NCI-H748 treated with DMSO at 0.1 percent for 48 hours (cell line): ENCODE data around the gene MAD1L1.

Experiments used
- DNase-seq: peaks from one replicate; lab custom pipeline; 2025; lab: John Stamatoyannopoulos, UW

Gene MAD1L1

DNA sequence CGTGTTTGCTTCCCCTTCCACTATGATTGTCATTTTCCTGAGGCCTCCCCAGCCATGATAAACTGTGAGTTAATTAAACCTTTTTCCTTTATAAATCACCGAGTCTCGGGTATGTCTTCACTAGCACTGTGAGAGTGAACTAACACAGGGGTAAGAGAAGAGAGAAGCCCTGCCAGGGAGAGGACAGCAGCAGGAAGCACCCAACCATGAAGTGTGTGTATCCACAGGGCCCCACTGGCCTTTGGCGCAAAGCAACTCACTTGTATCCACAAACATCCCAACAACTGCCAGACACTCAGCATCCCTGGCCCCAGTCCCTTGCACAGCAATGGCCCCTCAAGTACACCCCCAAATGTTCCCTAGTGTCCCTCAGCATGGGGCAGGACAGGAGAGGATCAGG, 115.1 kb downstream of the MAD1L1 start:
- no peak for DNase-seq

DNA sequence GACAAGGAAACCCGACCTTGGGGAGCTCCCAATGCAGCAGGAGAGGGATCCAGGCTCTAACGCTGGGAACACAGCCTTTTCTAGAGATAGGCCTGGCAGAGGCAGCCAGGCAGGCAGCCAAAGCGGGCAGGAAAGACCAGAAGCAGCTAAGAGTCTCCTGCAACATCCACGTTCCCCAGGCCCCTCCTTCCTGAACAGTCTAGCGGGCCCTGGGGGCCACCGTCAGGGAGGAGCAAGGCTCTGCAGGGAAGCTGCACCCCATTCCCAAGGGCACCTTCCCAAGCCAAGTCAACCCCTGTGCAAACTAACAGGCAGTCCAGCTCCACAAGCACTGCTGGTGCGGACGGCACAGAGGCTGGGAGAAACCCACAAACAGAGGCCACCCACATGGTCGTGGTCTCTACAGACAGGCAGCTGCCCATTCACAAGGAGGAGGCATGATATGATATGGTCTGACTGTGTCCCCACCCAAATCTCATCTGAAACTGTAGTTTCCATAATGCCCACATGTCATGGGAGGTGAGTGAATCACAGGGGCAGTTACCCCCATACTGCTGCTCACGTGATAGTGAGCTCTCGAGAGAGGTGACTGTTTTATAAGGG, 115.7 kb downstream of the MAD1L1 start:
- DNase-seq = no peak

DNA sequence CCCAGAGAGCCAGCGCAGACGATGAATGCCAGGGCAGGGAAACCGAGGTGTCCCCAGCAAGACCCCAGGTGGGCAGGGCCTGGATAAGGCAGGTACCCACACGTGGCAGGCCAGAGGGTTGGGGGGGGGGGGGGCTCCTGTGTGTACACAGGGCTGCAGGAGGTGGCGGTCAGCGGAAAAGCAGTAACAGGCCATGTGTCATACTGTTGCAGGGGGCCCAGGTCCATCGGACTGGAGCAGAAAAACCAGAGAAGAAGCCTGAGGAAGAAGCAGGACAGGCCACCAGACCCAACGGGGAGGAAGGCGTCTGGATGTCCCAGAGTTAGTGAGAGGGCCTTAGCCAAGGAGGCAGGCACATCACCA, 116.3 kb downstream of the MAD1L1 start:
- DNase-seq = no peak

DNA sequence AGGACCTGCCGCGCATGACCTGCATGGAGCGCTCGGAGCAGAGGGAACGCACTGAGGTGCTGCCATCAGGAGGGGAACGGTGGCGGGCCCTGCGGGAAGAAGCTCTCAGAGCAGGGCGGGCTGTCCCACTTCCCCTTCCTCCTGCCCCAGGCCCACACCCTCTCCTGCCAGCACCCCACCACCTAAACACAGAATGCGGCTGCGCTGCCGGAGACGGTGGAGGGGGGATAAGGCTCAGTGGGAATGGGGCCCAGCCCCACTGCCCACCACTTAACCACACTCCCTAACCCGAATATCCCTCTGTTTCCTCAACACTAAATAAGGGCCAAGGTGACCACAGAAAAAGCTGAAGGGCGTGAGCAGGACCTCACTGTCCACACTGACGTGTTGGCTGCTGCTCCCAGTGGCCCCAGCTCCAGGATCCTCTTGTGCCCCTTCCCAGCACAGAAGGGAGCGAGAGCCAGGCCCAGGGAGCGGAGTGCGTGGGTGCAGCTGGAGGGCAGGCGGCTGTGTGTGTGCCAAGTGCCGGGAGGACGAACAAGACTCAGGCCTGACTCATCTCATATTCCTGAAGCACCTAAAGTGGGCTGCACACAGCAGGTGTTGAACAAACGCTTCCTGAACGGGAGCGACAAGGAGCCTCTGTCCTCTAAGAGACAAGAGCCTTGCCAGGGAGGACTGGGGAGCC, 116.8 kb downstream of the MAD1L1 start:
- no peak for DNase-seq

DNA sequence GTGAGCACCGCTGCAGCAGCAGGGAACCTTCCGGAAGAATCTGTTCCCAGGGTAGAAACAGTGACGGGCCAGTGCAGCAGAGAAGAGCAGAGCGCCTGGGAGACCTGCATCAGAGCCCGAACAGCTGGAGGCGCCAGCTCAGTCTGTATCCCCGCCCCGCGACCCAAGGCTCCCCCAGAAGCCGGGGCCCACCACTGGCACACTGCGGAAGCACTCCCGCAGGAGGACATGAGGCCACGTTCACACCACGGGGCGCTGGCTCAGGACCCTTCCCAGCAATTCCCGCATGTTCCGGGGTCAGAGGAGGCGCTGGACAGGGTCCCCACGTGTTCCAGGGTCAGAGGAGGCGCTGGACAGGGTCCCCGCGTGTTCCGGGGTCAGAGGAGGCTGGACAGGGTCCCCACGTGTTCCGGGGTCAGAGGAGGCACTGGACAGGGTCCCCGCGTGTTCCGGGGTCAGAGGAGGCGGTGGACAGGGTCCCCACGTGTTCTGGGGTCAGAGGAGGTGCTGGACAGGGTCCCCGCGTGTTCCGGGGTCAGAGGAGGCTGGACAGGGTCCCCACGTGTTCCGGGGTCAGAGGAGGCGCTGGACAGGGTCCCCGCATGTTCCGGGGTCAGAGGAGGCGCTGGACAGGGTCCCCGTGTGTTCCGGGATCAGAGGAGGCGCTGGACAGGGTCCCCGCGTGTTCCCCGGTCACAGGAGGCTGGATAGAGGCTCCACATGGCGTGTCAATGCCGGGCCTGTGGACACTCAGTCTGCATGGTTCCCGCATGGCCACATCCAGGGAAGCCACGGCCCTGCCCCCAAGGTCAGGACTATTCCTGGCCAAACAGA, 117.6 kb downstream of the MAD1L1 start:
- DNase-seq = no peak

DNA sequence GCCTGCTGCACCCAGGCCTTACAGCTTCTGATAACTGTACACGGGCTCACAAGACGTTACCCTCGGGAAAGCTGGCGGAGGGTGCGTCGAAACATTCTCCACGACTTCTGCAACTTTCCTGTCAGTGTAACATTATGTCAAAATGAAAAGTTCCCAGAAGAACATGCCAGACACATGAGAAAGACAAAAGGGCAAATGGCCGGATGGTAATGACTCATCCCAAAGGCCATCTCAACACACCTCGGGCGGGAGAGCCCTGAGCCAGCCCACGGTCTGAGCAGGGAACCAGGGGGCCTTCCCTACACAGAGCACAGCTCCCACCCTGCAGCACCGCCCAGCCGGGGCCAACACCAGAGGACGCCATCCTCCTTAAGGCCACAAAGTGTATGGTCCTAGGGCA, 118.7 kb downstream of the MAD1L1 start:
- no peak for DNase-seq

DNA sequence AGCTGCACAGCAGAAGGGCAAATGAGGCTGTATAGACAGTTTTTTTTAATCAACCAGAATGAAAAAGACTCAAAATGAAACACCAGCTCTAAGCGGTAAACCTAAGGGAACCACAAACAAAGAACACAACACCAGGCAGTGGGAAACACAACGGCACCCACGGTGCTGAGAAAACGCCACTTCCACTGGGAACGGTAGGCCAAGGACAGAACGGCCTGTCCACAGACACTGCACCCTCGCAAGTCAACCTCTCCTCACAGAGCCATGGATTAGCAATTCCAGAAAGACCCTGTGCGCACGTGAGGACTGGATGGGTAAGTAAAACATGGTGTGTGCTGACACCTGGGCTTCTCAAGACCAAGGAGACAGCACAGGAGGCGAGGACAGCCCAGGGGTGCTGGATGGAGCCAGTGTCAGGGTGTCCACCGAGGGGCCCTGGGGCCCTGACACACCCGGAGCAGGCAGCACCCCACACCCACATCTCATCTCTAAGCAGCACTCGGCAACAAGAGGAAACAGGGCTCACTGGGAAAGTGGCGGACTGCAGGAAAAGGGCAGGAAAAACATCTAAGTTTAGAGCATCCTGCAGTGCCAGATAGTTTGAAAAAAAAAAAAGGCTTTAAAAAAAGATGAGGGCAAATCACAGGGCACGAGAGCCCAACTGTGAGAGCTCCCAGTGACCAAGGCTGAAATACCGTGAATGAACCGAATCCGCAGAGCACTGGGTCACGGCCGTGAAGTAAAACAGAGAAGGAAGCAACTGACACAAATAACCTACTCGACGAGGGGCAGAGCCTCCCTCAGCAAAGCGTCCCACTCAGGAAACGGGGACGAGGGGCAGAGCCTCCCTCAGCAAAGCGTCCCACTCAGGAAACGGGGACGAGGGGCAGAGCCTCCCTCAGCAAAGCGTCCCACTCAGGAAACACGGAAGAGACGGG, 120.2 kb downstream of the MAD1L1 start:
- DNase-seq = no peak

DNA sequence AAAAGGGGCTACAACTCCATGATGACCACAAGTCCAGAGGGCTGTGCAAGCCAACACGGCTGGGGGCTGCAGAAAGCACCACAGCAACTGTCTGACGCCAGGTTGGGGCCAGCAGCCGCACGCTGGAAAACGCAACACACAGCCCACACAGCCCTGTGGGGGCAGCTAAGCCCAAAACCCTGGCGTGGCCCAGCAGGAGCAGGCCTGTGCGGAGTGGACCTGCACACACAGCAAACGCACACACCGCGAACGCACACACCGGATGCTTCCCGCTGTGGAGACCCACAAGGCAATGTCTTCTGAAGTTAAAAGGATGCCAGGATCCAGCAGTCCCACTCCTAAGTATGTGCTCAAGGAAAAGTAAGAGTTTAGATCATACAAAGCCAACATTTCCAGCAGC, 121.2 kb downstream of the MAD1L1 start:
- no peak for DNase-seq

DNA sequence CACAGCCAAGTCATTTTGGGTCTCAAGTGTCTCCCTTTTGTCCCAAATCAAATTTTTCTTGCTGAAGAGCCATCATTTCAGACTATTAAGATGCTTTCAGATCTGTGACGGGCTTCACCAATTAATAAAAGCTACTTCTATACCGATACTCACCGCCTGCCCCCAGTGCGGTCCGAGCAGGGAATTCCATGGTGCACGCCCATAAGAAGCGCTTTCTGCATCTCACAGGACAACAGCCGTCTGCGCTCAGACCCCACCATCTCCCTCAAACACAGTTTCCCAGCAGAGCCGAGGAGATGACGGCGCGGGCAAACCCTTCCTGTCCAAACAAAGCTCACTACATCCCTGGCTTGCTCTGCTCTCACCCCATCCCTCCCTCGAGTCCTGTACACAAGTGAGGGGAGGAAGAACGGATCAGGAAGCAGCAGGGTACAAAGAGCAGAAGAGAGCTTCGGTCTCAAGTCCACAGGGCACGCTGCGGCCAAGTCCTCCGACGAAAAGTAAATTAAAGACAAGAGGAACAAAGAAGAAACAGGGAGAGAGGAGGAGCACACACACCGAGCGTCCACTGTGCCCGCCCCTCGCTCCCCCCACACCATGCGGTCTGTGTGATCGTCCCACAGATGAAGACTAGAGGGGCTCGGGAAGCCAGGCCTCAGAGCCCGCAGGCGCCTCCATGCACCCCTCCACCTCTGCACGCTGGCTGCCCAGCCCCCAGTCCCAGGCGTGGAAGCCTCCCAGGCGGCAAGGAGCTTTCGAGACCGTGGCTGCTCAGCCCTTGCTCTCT, 121.9 kb downstream of the MAD1L1 start:
- no peak for DNase-seq

DNA sequence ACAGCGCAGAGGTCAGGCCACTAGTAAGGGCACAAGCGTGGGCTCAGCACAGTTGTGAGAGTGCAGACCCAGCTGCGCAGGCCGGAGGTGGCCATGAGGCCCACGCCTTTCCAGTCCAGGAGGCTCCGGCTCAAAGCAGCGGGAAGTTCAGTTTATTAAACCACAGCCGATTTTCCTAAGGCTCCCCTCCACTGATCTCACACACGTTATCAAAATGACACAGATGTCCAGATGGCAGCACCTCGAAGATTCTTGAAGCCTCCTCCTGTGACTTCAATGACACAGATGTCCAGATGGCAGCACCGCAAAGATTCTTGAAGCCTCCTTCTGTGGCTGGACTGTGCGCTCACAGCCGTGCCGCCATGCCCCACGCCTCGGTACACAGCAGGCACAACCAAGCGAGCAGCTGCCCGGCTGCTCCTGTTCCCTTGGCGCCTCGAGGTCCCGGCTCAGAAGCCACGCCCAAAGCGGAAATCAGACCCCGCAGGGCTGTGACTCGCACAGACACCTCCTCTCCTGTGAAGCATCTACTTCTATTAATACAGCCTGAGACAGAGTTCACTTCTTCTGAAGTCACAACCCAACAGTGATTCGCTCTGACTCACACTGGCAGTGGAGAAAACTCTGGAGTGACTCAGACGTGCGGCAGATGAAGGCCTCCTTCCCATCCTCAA, 122.7 kb downstream of the MAD1L1 start:
- no peak for DNase-seq

DNA sequence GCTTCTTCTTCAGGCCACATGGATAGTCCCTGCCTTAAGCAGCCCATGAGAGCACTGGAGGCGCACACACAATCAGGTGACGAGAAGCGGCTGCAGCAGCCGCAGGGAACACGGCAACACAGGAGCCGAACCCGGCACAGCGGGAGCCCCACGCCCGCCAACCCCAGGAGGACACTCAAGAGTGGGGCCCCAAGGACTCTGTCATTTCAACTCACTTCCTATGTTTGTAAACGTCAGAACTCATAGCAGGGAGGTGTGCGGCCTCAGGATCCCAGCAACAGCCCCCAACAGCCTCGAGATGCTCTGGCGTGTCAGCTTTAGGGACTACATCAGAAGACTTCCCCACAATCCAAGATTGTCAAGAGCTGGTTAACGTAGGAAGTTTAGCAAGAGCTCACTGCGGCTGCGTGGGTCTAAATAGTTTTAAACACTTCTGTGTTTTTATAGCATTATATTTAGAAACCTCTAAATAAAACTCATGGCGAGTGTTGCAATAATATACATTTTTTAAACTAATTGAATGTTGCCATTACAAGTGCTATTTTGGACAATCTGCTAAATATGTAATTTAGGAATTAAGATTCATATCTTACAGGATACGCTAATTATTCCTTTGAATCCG, 123.4 kb downstream of the MAD1L1 start:
- no peak for DNase-seq

DNA sequence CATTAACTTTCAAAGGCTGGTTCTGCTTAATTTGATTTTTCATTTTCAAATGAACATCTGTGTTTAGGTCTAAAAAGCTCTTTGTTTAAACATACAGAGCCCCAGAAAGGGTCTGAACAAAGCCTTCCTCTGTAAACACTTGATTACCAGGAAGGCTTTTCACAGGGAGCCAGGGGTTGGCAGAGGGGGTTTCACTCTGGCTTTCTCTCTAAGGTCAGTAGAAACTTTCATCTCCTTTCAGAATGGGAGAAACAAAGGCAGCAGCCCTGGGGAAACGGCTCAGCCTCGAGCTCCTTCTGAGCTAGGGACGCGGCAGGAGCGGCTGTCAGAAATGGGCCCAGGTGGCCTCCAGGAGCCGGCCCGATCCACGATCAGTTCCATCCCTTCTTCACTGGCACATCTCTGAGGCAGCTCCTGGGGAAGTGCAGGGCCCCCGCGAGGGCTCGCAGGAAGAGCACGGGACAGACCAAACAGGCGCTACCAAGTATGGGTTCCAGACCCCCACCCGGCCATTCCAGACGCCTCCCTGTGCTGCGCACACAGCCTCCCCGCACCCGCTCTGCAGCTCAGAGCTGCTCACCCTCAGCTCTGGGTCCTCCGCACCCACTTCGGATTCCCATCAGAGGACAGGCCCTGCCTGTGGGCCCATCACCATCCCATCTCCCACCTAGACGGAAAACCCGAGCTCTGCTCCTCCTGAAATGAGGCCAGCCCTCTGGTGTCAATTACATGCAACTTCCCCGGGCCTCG, 124.1 kb downstream of the MAD1L1 start:
- DNase-seq = peak; percentile 69

DNA sequence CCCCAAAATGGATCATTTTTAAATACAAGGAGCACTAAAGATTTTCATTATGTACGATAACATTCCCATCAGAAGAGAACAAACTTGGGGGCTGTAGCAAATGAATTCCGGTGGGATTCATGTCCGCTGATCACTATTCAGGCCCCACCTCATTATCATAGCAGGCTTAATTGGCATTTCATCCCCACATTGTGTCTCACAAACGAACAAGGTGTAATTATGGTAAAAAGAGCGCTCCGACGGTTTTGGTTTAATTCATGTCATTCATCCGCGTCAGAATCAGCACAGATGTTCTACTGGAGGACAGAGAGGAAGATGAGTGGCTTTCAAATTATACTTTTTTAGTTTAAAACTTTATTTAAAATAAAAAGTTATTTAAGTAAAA, 124.7 kb downstream of the MAD1L1 start:
- DNase-seq = peak; percentile 69

DNA sequence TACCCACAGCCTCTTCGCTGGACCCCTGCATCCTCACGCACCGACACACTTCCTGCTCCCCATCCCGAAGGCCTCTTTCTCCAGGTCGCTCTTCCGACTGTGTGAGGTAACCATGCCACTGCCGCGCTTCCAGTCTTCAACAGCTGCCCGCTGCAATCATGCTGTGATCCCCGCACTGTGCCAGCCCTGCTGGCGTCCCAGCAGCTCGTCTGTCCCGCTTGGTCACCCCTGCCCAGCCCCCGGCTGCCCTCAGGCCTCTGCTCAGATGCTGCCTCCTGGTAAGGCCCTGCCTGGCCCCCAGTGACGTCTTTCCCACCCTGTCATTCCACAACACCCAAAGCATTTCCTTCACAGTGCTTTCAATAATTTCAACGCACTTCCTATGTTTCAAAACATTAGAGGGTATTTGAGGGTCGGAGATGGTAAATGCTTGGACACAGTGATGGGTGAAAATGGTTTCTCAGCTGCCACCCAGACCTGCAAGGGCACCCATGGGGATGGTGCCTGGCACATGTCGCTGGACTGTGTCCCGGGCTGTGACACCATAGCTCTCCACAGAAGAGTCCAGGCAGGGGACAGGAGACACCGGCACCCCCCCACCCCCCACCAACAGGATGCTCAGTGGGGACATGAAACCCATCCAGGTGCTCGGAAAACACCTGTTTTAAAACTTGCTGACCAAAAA, 125.2 kb downstream of the MAD1L1 start:
- no peak for DNase-seq

DNA sequence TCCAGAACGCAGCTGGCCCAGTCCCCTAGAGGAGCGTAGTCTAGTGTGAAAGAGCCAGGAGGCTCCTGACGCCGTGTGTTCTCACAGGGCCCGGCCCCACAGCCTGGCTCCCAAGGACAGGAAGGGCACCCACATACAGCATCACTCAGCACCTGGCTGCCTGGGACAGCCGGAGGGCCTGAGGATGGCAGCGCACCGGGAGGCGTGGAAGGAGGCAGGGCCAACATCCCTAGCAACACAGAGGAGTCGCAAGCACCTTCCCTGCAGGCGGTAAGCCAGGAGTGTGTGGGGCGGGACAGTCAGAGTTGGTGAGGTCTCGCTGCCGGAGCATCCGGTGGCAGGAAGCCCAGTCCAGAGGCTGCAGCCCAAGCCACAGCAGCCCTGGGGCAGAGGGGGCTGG, 125.8 kb downstream of the MAD1L1 start:
- DNase-seq = no peak

DNA sequence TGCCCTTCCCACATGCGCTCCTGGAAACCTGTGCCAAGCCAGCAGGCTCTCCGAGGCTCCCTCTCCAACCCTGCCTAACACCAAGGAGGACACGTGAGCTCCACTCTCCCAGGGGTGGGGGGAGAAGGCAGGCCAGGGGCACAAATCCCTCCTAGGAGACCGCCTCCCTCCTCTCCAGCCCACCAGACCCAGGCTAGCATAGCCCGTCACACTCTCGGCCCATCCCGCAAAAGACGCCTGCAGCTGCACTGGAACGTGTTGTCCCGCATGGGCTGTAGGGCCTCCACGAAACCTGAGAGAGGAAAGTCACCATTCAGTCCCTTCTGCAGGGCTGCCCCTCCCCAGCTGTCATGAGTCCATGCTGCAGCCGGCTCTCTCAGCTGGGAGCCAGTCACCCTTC, 126.3 kb downstream of the MAD1L1 start:
- DNase-seq = no peak

DNA sequence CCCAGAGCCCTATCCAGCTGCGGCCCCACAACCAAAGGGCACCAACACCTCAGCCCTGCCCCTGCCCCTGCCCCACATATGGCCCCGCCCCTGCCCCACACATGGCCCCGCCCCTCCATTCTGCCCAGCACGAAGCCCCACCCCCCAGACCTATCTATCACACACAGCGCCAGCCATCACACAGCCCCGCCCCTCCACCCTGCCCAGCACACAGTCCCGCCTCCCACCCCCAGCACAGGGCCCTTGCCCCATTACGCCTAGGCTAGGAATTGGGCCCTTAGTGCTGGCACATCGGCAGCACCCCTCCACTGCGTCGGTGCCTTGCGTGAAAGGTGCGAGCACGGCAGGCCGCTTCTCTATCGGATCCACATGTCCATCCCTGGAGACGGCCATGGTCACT, 126.8 kb downstream of the MAD1L1 start:
- no peak for DNase-seq

DNA sequence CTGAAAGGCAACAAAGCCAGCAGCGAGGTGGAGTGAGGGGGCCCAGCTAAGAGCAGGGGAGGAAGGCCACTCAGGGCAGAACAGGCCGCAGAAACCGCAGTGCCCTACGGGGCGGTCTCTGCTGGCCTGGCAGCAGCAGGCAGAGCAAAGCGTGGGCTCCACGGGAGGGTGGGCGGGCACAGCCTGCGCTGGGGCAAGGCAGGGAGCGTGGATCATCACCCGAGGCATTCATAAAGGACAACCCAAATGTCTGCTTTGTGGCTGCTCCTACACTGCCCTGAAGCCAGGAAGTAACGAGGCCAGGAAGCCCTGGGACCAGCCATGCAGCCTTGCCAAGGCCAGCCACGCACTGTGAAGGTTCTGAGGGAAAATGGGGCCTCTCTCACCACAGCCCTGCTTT, 127.5 kb downstream of the MAD1L1 start:
- no peak for DNase-seq

DNA sequence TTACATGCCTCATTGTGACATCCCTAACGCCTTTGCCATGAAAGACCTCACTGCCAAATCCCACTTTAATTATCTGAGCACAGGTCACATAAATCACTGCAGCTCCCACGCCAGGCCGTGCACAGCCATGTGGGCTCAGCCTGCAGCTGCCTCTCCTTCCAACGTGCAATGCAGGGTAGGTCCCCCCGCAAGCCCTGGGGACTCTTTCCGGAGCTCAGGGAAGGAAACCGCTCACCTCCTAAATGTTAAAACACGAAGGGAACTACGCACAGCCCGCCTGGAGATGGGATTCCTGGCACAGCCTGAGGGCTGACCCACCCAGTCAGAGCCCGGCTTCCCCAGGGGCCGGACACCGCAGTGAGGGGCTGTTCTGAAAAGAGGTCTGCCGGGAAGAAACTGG, 128.0 kb downstream of the MAD1L1 start:
- no peak for DNase-seq
